WERI-Rb-1 (cell line): ENCODE results near the gene NFKB1.

Experiments
- DNase-seq: peaks from one replicate; pipeline ENCODE4 v3.0.0-alpha.2; 2020
- H3K27ac ChIP-seq: fragments of 250-450 bp; sonication (Bioruptor Pico); 2 replicates; pipeline ENCODE4 v1.5.1; 2020; ENCODE audit warnings: mild to moderate bottlenecking, moderate library complexity
- H3K27me3 ChIP-seq: fragments of 250-450 bp; sonication (Bioruptor Pico); 2 replicates; pipeline ENCODE4 v1.5.1; 2021; ENCODE audit warnings: mild to moderate bottlenecking, low read depth, moderate library complexity; ENCODE audit not compliant: insufficient read depth, severe bottlenecking
- H3K36me3 ChIP-seq: fragments of 250-450 bp; sonication (Bioruptor Pico); 2 replicates; pipeline ENCODE4 v1.5.1; 2020; ENCODE audit warnings: mild to moderate bottlenecking, moderate library complexity
- H3K4me3 ChIP-seq: 2 replicates; pipeline ENCODE4 v1.5.1; 2011; ENCODE audit warnings: low read depth, mild to moderate bottlenecking, control low read depth, low read length
- H3K9me3 ChIP-seq: fragments of 250-450 bp; sonication (Bioruptor Pico); 2 replicates; pipeline ENCODE4 v1.5.1; 2021; ENCODE audit warnings: mild to moderate bottlenecking, moderate library complexity; ENCODE audit not compliant: severe bottlenecking
- CTCF ChIP-seq: IDR thresholded peaks from 2 replicates; pipeline ENCODE4 v1.5.1; 2011; ENCODE audit warnings: low read depth, mild to moderate bottlenecking, control low read depth, inconsistent platforms, low read length

NFKB1 gene

GRCh38 chr4:102593147-102593546 is 92.0 kb downstream of the NFKB1 start:
- no peak for DNase-seq
- no peak overlapping the region for H3K4me3 ChIP-seq
- no peaks in the 10 kb centered on the region for H3K27me3 ChIP-seq
- TF ChIP-seq CTCF = no peak
- H3K36me3 ChIP-seq = peaks cover 22% of the 10 kb centered on the region
- no peak overlapping the region for H3K27ac ChIP-seq
- peaks cover 2% of the 10 kb centered on the region for H3K9me3 ChIP-seq

- no peak for TF ChIP-seq CTCF
- Histone ChIP-seq H3K27me3 (no peaks in the 10 kb centered on the region), H3K27ac (no peak overlapping the region), H3K36me3 (peaks cover 26% of the 10 kb centered on the region), H3K4me3 (no peak overlapping the region), H3K9me3 (peaks cover 2% of the 10 kb centered on the region)
- no peak for DNase-seq
Observed at GRCh38 chr4:102594000-102594399, 92.8 kb downstream of the NFKB1 start.

GRCh38 chr4:102596532-102596931 is 95.4 kb downstream of the NFKB1 start:
- H3K36me3 ChIP-seq = peaks cover 26% of the 10 kb centered on the region
- DNase-seq = no peak

GRCh38 chr4:102598086-102598761 is 97.1 kb downstream of the NFKB1 start:
- no peak for DNase-seq
- H3K27me3 ChIP-seq = no peaks in the 10 kb centered on the region
- TF ChIP-seq CTCF = no peak
- H3K9me3 ChIP-seq = no peaks in the 10 kb centered on the region
- H3K27ac ChIP-seq = no peak overlapping the region
- H3K36me3 ChIP-seq = peaks cover 28% of the 10 kb centered on the region
- H3K4me3 ChIP-seq = no peak overlapping the region

More at GRCh38 chr4:102596532-102596931, 95.4 kb downstream of the NFKB1 start:
- H3K9me3 ChIP-seq = peaks cover 1% of the 10 kb centered on the region
- no peak overlapping the region for H3K27ac ChIP-seq
- no peak overlapping the region for H3K4me3 ChIP-seq
- no peaks in the 10 kb centered on the region for H3K27me3 ChIP-seq
- TF ChIP-seq CTCF = no peak

GRCh38 chr4:102598762-102599374 is 97.7 kb downstream of the NFKB1 start:
- peak overlapping the region; percentile 16; the same call in 1 of the 2 replicates for H3K27ac ChIP-seq
- no peak overlapping the region for H3K4me3 ChIP-seq
- DNase-seq = no peak
- no peaks in the 10 kb centered on the region for H3K9me3 ChIP-seq
- H3K27me3 ChIP-seq = no peaks in the 10 kb centered on the region
- H3K36me3 ChIP-seq = peaks cover 28% of the 10 kb centered on the region
- no peak for TF ChIP-seq CTCF
